ENCODE results near the gene SLC9A8. TPM values are rescaled to one million over a fixed set of nuclear protein-coding genes. Genes with fewer than 3 reads are reported as not detected.
"Not testable (repeated sequence)": the region's sequence is repeated elsewhere in the genome, so short reads cannot be mapped to it uniquely, and the experiment has no call there.

Gene SLC9A8
- polyA plus RNA-seq, 1 donor from 2014 or later = 6.7 TPM

DNA sequence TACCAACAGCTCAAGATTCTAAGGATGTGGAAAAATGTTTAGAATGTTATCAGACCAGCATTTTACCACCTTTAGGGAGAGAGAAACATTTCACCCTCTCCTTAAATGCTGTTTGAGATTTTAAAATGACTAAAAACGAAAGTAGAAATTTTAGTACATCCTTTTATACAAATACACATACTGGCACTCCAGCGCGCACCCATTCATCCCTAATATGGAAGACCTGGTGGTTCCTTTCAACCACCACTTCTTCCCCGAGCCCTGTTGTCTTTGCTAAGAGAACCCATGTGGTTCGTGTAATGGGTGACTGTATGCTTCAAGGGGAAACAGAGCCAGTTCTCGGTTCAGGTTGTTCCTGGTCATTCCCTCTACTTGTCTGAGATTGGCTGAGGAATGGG is 81.4 kb downstream of the SLC9A8 start (continued):
- TF ChIP-seq, protein P1, sequence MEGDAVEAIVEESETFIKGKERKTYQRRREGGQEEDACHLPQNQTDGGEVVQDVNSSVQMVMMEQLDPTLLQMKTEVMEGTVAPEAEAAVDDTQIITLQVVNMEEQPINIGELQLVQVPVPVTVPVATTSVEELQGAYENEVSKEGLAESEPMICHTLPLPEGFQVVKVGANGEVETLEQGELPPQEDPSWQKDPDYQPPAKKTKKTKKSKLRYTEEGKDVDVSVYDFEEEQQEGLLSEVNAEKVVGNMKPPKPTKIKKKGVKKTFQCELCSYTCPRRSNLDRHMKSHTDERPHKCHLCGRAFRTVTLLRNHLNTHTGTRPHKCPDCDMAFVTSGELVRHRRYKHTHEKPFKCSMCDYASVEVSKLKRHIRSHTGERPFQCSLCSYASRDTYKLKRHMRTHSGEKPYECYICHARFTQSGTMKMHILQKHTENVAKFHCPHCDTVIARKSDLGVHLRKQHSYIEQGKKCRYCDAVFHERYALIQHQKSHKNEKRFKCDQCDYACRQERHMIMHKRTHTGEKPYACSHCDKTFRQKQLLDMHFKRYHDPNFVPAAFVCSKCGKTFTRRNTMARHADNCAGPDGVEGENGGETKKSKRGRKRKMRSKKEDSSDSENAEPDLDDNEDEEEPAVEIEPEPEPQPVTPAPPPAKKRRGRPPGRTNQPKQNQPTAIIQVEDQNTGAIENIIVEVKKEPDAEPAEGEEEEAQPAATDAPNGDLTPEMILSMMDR (IDR thresholded peaks at IDR 0.05; ENCODE audit: poor library complexity, severe bottlenecking) = no peak
- TF ChIP-seq RAD21 (conservative IDR thresholded peaks at IDR 0.05) = no peak
- TF ChIP-seq EZH2 (IDR thresholded peaks at IDR 0.05; ENCODE audit: borderline replicate concordance, insufficient read depth, low read length, poor library complexity, severe bottlenecking) = no peak

DNA sequence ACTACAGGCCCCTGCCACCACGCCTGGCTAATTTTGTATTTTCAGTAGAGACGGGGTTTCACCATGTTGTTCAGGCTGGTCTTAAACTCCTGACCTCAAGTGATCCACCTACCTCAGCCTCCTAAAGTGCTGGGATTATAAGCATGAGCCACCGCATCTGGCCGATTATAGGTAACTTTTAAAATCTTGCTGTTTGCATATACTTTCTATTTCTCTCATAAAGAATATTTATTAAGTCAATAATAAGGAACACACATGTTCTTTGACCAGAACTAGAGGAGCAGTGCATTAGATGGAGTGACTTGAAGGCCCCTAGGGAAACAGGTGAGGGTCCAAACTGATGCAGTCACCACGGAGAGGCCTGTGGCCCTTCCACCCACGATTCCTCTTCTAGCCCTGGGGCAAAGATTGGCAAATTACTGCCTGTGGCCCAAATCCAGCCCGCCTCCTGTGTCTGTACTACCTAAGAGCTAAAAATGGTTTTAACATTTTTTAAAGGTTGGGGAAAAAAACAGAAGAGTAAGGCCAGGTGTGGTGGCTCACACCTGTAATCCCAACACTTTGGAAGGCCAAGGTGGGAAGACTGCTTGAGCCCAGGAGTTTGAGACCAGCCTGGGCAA is 83.0 kb downstream of the SLC9A8 start:
- H3K9me3 ChIP-seq (ENCODE audit: low read length); H4K20me1 ChIP-seq (ENCODE audit: insufficient read depth); H3K4me2 ChIP-seq (ENCODE audit: low read length); H3K9ac ChIP-seq (ENCODE audit: low read length); H2AFZ ChIP-seq (ENCODE audit: low read depth, low read length); H3K9me2 ChIP-seq (ENCODE audit: insufficient read depth, low read length); H3F3A ChIP-seq (ENCODE audit: insufficient read depth, low read length, poor library complexity, severe bottlenecking); H3K4me3 ChIP-seq (ENCODE audit: low read length); H3K27me3 ChIP-seq (ENCODE audit: insufficient read depth, low read depth, low read length); H3K36me3 ChIP-seq (ENCODE audit: insufficient read depth, low read length); H3K79me2 ChIP-seq (replicated peaks; ENCODE audit: insufficient read depth, low read length): not testable (repeated sequence)
- H3K27ac ChIP-seq (ENCODE audit: low read length) = peak overlapping the region; percentile 54

DNA sequence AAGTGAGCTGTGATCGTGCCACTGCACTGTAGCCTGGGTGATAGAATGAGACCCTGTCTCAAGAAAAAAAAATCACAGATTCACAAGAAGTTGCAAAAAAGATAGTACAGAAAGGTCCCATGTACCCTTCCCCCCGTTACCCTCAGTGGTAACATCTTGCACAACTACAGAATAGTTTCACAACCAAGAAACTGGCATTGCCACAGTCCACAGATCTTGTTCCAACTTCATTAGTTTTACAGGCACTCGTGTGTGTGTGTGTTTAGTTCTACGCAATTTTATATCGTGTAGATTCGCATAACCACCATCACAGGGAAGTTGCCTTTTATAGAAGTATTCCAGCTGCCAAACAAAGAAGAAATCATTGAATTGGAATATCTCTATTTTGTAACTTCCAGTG is 83.6 kb downstream of the SLC9A8 start:
- Histone ChIP-seq H3K4me2 (ENCODE audit: low read length) (no peak overlapping the region), H3K9ac (ENCODE audit: low read length) (no peak overlapping the region), H3K27ac (ENCODE audit: low read length) (peak overlapping the region; percentile 54), H3K27me3 (ENCODE audit: insufficient read depth, low read depth, low read length) (no peaks in the 10 kb centered on the region), H4K20me1 (ENCODE audit: insufficient read depth) (no peaks in the 10 kb centered on the region), H3K79me2 (replicated peaks; ENCODE audit: insufficient read depth, low read length) (no peaks in the 10 kb centered on the region), H3K4me3 (ENCODE audit: low read length) (peak overlapping the region; percentile 22), H3K9me2 (ENCODE audit: insufficient read depth, low read length) (no peaks in the 10 kb centered on the region), H3K36me3 (ENCODE audit: insufficient read depth, low read length) (no peaks in the 10 kb centered on the region), H3K9me3 (ENCODE audit: low read length) (no peaks in the 10 kb centered on the region), H3F3A (ENCODE audit: insufficient read depth, low read length, poor library complexity, severe bottlenecking) (no peaks in the 10 kb centered on the region), H2AFZ (ENCODE audit: low read depth, low read length) (peak overlapping the region; percentile 11)
- TF ChIP-seq SMC3 (conservative IDR thresholded peaks at IDR 0.05; ENCODE audit: poor library complexity) (no peak), POLR2AphosphoS5 (IDR thresholded peaks at IDR 0.05) (no peak), TAF1 (IDR thresholded peaks at IDR 0.05; ENCODE audit: low read depth) (no peak), RAD21 (conservative IDR thresholded peaks at IDR 0.05) (no peak), EZH2 (IDR thresholded peaks at IDR 0.05; ENCODE audit: borderline replicate concordance, insufficient read depth, low read length, poor library complexity, severe bottlenecking) (no peak)
- TF ChIP-seq, protein P1 (IDR thresholded peaks at IDR 0.05; ENCODE audit: poor library complexity, severe bottlenecking) = no peak

Measured in neural cell (in vitro differentiated cells).